NT2/D1 (cell line): ENCODE data around the gene KLHL26.

Experiments
- SUZ12 ChIP-seq: IDR thresholded peaks from 2 replicates; pipeline ENCODE4 v1.6.1; 2011; ENCODE audit not compliant: insufficient read length, insufficient read depth; ENCODE audit errors: extremely low read depth
- YY1 ChIP-seq: IDR thresholded peaks from 2 replicates; pipeline ENCODE4 v1.6.1; 2011; ENCODE audit not compliant: insufficient read length, insufficient read depth
- ZNF274 ChIP-seq: IDR thresholded peaks from 2 replicates; pipeline ENCODE4 v1.6.1; 2011; ENCODE audit warnings: mild to moderate bottlenecking, low read depth, low read length

- TF ChIP-seq YY1: no peak
- TF ChIP-seq SUZ12: no peak
- TF ChIP-seq ZNF274: no peak
These were observed 20.9 kb downstream of the KLHL26 start for GRCh38 chr19:18657590-18658365.
